Left cardiac atrium (tissue), 4 donors: ENCODE measurements around the gene LIPT2. TPM values are rescaled to one million over a fixed set of nuclear protein-coding genes. Genes with fewer than 3 reads are reported as not detected.
"Not testable (repeated sequence)": the region's sequence is repeated elsewhere in the genome, so short reads cannot be mapped to it uniquely, and the experiment has no call there.

Experiments used
- ATAC-seq, 2 donors: fragments of 200-7000 bp; cut with Tn5 transposase; one replicate each; pipeline ENCODE4 v1.9.1; 2020; ENCODE audit warnings: mild to moderate bottlenecking in 2 of 2, moderate library complexity in 2 of 2
- DNase-seq: peaks from one replicate; pipeline ENCODE4 v3.0.0-alpha.2; 2020
- intact Hi-C, 2 donors: fragments of 100-400 bp; cut with DNase I; formaldehyde crosslinking; loops; one replicate each; pipeline versions ENCODE4 v1.14.1 to v1.15.1; 2022 to 2023
- long read RNA-seq: library from polyadenylated mRNA; unstranded; transcript quantifications from one replicate; pipeline ENCODE4 v2.0.0, GENCODE V29; 2021
- total RNA-seq, 2 donors: library from RNA; stranded (reverse); fragmentation: NEBNext Ultra II Directional; extraction: Animal tissue kit (Norgen Biotek cat#: 25700); gene quantifications; one replicate each; pipeline ENCODE4 v1.2.1, GENCODE V29; 2021
- donor health status: DM: no; HTN: yes; CAD: no.
- donor health status: DM: no; HTN: yes; CAD: no; lungs with severe emphysema.
- donor health status: DM: yes; HTN: yes; CAD: no.
- donor health status: Dilated cardiomyopathy.

The LIPT2 gene
- total RNA-seq: 1 to 10 TPM; 1.5 to 2.0 TPM
- long read RNA-seq, transcript LIPT2-201 (2 exons, 1,018 nt): major isoform, 5 of 6 reads
- long read RNA-seq, partial matches to known transcripts: 0 of 6 reads
- long read RNA-seq, other reads (novel, unspliced or antisense): 1 of 6 reads

DNA sequence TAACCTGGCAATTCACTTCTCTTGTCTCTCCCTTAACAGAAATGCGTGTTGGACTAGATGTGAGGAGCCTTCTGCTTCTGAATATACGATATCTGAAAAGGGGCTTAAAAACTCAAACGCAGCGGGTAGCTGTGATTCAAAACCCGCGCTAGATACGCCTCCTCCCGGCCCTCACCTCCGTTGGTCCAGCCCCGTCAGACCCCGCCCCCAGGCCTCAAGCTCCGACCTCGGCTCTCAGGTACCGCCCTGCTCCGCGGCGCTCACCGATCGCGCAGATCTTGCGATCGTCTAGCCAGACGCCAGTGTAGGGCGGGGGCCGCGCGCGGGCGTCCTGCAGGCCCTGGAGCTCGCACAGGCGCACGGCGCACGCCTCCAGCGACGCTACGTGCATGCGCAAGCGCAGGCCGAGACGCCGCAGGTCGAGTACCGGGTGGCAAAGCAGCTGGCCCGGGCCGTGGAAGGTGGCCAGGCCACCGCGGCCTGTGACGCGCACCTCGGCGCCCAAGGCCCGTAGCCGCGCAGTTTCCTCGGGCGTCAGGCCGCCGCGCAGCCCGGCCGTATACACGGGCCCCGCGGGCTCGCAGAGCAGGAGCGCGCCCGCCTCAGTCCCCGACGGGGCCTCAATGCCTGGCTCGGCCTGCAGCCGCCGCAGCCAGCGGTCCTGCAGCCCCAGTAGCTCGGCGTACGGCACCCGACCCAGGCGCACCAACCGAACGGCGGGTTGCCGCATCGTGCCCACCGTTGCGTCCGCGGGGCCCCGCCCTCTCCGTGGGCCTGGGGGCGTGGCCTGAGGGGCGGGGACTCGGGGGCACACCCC lies at the start of gene LIPT2:
Gene LIPT2, minus strand, starts transcription at position 751 of the 817 bp plus-strand sequence. Its CDS starts 21 bp downstream, at position 730.
- peak; percentile 98 for DNase-seq
- intact Hi-C loops: no loop called here
- peak; percentile 98 to 99 for ATAC-seq

GRCh38 chr11:74541466-74541865 lies 47.9 kb upstream of the LIPT2 start:
- DNase-seq (no peak), ATAC-seq (no peak)
- intact Hi-C loops: no loop called here

DNA sequence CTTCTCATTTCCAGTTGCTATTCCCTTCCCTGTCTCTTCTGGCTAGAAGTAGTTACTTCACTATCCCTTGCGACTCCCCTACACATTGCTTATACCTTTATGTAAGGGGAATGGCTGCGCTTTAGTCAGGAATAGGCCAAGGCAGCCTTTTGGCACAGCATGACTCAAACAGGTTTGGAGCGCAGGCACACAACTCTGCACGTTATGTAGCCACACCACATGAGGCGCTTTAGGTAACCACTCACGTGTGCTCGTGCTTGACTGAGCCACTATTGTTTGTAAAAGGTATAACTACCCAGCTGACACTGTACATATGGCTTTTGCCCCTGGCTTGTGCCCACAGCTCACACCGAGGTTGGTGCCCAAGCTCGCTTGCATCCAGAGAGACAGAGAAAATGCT lies 46.7 kb upstream of the LIPT2 start:
- ATAC-seq: no peak
- intact Hi-C loops: no loop called here
- no peak for DNase-seq

- DNase-seq: no peak
- no peak for ATAC-seq
- intact Hi-C loops: no loop called here
These were observed 45.2 kb upstream of the LIPT2 start for GRCh38 chr11:74538680-74539079.

DNA sequence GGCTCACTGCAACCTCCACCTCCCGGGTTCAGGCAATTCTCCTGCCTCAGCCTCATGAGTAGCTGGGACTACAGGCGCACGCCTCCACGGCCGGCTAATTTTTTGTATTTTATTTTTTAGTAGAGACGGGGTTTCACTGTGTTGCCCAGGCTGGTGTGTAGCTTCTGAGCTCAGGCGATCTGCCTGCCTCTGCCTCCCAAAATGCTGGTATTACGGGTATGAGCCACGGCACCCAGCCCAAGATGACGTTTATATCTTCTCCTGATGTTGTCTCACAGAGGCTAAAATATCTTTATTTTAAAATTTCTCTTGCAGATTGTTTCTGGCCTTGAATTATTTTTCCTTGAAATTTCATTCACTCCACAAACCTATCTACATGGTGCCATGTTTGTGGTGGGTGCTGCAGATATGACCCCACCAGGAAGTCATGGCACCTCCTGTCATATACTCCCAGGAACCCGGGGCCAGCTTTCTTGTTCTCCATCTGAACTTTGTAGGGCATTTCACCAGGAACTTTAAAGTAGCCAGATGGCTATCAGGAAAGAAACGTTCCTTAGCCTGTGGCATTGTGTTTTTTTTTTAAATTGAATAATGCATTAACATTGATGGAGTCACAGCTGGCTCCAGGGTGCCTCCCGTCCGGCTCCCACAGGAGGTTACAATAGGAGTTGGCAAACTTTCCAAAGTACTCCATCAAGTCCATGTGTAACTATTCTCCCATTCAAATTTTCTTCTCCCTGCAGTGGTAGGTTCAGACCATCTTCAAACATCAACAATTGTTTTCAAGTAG lies 42.0 kb upstream of the LIPT2 start:
- DNase-seq (no peak), ATAC-seq (no peak)
- intact Hi-C loops: no loop called here

DNA sequence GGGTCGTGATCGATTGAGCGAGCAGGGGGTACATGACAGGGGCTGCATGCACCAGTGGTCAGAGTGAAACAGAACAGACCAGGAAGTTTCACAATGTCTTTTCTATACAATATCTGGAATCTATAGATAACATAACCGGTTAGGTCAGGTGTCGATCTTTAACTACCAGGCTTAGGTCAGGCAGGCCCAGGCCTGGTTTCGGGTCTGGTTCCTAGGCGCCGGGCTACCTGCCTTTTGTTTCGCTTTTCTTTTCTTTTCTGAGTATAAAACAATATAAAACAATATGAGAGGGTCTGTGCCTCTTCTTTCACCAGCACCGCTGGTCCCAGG lies 41.4 kb upstream of the LIPT2 start:
- intact Hi-C loops, DNase-seq, ATAC-seq: not testable (repeated sequence)

GRCh38 chr11:74534216-74534945 lies 40.9 kb upstream of the LIPT2 start:
- DNase-seq (no peak), ATAC-seq (no peak)
- intact Hi-C loops: no loop called here

GRCh38 chr11:74533421-74533820 lies 39.9 kb upstream of the LIPT2 start:
- no peak for ATAC-seq
- intact Hi-C loops: no loop called here
- DNase-seq: no peak

DNA sequence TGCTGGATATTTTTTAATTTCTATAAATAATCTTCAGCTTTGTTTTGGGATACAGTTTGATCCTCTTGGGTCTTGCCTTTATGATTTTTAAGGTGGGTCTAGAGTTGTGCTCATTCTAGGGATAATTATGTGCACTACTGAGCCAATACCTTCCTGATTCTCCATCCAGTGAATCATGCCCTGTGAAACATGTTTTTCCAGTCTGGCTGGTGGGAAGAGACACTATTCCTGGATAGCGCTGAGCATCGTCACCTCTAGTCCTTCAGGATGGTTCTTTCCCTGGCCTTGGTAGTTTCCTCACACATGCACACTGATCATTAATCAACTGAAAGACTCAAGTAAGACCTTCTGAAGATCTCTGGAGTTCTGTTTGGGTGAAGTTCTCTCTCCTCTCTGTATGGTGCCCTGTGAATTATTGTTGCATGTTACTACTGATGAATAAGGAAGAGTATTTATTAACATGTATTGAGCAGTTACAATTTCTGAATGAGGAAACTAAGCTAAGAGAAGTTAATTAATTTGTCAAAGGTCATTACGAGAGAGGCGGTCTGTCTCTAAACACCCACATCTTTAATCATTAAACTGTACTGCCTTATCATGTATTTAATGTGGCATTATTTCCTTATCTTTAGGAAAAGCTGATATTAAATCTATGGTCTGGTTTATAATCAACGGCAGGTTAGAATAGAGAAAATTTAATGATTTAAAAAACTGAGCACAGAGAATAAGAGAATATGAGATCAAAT lies 39.1 kb upstream of the LIPT2 start:
- ATAC-seq (no peak), DNase-seq (no peak)
- intact Hi-C loops: no loop called here

DNA sequence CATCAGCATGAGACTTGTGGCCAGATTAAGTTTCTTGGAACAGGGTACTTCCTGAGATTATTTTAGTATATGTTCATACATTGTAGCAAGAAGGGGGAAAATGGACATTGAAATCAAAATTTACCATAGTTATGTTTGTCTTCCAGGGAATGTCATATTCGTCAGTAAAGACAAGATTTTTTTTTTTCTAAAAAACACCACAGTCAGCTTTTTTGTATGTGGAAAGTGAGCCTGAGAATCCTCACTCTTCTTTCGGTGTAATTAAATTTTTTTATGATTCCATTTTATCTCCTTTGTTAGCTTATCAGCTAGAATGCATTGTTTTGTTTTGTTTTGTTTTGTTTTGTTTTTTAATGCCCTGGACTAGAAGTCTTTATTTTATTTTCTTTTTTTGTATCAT lies 31.5 kb upstream of the LIPT2 start:
- ATAC-seq: no peak
- intact Hi-C loops: no loop called here

GRCh38 chr11:74524501-74524900 lies 31.0 kb upstream of the LIPT2 start:
- intact Hi-C loops: no loop called here
- no peak for ATAC-seq
- DNase-seq: no peak

More for the DNA sequence above, 31.5 kb upstream of the LIPT2 start:
- no peak for DNase-seq

DNA sequence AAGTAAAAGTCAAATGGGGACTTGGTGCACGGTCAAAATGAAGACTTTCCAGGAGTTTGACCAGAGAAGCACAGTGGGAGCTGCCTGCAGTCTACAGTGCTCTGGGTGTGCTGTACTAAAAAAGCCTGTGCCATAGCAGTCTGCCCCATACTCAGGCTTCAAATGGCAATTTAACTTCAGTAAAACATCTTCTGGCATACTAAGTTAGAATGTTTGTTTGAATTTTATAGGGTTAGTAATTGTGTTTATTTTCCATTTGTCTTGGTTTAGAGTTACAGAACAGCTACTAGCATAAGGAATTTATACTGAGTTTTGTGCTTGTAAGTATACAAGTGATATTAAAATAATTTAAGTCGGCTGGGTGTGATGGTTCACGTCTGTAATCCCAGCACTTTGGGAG lies 29.3 kb upstream of the LIPT2 start:
- no peak for ATAC-seq
- intact Hi-C loops: no loop called here

DNA sequence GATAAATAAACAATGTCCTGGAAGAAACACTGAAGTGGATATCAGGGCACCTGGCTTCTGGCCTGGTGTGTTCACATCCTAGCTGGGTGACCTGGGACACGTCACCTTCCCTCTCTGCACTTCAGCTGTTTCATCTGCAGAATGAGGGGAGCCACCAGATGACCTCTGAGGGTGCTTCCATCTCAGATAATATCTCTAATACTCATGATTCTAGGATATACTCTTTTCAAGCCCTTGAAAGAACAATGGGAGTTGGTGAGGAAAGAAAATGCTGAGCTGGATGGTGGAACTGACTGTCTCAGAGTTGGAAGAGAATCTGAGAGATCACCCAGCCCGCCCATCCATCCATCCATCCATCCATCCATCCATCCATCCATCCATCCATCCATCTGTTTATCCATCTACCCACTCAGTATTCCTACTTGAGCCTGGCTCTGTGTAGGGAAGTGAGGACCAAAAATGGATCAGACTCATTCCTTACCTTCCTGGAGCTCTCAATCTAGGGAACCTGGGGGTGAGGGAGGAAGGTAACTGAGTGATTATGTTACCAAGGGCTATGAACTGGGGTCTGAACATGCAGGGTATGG lies 28.2 kb upstream of the LIPT2 start:
- intact Hi-C loops: no loop called here
- DNase-seq (no peak), ATAC-seq (no peak)

More for the DNA sequence above, 29.3 kb upstream of the LIPT2 start:
- DNase-seq: no peak

GRCh38 chr11:74520927-74521665 lies 27.6 kb upstream of the LIPT2 start:
- ATAC-seq: no peak
- intact Hi-C loops: no loop called here
- DNase-seq: peak; percentile 28

- DNase-seq: no peak
- no peak for ATAC-seq
- intact Hi-C loops: no loop called here
These were observed 26.8 kb upstream of the LIPT2 start for GRCh38 chr11:74520316-74520715.

DNA sequence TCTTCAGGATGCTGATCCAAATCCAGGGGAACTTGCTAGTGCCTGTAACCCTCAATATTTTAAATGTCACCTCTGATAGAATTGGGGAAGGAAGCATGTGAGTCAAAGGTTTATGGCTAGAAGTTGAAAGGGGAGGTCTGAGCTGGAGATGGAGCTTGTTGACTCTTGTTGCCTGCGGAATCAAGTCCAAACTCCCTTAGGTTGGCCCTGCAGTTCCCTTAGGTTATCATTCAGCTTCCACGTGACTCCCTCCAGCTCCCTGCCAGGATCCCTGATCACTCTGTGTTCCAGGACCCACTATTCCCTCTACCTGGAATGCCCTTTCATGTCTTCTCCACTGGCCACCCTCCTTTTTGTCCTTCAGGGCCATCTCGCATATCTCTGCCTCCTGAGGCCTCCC lies 26.2 kb upstream of the LIPT2 start:
- DNase-seq: no peak
- intact Hi-C loops: no loop called here
- ATAC-seq: no peak

DNA sequence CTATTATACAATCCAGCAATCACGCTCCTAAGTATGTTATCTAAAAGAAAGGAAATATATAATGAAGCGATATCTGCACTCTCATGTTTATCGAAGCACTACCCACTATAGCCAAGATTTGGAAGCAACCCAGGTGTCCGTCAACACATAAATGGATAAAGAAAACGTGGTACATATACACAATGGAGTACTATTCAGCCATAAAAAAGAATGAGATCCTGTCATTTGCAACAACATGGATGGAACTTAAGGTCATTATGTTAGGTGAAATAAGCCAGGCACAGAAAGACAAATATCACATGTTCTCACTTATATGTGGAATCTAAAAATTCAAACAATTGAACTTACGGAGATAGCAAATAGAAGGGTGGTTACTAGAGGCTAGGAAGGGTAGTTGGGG lies 24.1 kb upstream of the LIPT2 start:
- ATAC-seq, DNase-seq, intact Hi-C loops: not testable (repeated sequence)

GRCh38 chr11:74507582-74507981 lies 14.1 kb upstream of the LIPT2 start:
- intact Hi-C loops: no loop called here
- no peak for DNase-seq
- ATAC-seq: no peak
